SW 1271 (cell line): ENCODE measurements around the gene SDC3.

ENCODE experiments used
- DNase-seq, 2 experiments: peaks; one replicate each; lab custom pipeline; 2025; lab: John Stamatoyannopoulos, UW

SDC3 gene

DNA sequence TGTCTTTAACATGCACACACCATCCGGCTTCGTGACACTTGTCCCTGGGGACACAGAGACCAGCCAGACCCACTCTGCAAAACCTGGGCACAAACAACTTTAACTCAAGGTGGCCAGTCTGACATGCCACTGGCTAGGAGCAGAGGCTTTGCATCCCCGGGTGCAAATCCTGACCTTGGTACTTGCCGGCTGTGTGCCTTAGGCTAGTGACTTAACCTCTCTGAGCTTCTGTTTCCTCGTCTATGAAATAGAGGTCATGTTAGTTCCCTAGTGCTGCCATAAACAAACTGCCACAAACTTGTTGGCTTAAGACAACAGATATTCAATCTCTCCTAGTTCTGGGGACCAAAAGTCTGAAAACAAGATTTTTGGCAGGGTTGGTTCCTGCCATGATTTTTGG, 60.4 kb downstream of the SDC3 start:
- no peak for DNase-seq

DNA sequence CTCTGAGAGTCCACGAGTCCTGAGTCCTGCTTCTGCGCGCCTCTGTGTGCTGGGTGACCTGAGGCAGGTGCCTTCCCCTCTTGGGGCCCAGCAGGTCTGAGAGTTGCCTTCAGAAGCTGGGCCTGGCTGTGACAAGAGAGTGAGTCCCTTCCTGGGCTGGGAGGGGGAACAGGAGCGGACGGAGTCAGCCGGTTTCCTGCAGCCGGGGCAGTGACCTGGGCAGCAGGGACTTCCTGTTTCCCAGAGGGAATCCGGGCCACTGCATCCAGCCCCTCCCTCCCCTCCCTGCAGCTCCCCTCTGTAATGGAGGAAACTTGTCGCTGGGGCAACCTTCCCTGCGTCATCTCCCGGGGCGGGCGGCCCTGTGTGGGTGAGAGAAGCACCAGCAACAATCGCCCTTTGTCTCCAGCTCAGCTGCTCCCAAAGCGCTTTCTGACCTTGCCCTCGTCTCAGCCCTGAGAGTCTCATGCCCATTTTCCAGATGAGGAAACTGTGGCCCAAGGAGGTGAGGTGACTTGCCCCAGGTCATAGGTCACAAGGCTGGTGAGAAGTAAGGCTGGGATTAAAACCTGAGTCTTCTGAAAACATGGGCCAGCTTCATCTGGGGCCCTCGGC, 61.1 kb downstream of the SDC3 start:
- no peak for DNase-seq

DNA sequence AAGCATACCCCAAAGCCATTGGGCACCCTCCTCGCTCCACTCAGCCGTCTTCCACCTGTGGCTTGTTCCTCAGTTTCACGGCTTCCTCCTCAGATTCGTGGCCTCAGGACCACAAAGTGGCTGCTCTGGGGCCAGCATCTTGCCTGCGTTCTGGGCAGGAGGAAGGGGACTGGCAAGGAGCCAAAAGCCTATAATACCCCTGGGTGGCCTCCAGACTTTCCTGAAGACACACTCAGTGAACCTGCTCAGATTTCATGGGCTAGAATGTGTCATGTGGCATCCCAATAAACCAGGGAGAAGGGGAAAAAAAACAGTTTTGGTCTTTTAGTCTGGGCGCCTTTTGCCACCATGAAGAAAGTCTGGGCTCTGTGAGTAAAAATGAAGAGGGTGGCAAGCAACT, 62.0 kb downstream of the SDC3 start:
- no peak for DNase-seq

DNA sequence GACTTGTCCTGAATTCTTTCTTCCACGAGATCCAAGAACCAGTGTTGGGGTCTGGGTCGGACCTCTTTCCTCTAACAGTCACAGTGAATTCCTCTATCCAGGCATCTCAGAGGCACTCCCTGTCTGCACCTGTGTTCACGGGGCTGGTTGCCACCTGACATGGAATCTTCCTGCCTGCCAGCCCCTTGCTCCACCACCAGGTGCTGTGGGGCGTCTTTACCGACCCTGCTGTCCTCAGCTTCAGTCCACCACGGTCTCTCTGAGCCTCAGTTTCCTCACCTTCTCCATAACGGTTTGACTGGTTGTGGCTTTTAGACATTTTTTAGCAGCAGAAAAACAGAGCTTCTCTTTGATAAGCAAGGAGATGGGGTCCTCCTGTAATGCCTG, 62.7 kb downstream of the SDC3 start:
- no peak for DNase-seq

DNA sequence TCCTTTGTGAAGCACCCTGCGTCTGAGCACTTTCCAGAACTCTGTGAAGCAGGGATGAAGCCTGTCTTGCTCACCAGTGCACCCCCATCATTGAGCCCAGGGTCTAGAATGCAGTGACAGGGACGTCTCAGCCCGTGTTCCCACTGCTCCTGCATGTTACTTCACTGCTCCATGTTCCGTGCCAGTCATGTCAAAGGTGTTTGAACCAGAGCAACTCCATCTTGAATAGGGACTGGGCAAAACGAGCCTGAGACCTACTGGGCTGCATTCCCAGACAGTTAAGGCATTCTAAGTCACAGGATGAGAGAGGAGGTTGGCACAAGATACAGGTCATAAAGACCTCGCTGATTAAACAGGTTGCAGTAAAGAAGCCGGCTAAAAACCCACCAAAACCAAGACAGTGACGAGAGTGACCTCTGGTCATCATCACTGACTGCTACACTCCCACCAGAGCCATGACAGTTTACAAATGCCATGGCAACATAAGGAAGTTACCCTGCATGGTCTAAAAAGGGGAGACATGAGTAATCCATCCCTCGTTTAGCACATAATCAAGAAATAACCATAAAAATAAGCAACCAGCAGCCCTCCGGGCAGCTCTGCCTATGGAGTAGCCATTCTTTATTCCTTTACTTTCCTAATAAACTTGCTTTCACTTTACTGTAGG, 63.2 kb downstream of the SDC3 start:
- DNase-seq, result no peak

DNA sequence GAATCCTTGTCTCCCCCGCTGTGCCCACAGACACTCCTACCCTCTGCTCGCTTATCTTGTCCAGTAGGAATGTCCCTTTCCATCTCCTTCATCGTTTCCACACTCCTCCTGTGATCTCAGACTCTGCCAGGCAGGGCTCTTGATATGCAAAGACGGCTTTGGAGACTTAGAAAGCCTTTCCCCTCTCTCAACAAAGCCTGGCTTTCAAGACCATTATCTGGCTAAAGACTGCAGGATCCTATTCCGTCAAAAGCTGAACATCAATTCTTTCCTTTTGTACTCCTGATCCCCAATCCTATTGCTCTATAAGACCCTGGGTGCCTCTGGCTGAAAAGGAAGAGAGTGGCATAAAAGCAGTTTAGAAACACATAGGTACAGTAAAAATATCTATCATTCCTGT, 63.9 kb downstream of the SDC3 start:
- DNase-seq, result no peak

DNA sequence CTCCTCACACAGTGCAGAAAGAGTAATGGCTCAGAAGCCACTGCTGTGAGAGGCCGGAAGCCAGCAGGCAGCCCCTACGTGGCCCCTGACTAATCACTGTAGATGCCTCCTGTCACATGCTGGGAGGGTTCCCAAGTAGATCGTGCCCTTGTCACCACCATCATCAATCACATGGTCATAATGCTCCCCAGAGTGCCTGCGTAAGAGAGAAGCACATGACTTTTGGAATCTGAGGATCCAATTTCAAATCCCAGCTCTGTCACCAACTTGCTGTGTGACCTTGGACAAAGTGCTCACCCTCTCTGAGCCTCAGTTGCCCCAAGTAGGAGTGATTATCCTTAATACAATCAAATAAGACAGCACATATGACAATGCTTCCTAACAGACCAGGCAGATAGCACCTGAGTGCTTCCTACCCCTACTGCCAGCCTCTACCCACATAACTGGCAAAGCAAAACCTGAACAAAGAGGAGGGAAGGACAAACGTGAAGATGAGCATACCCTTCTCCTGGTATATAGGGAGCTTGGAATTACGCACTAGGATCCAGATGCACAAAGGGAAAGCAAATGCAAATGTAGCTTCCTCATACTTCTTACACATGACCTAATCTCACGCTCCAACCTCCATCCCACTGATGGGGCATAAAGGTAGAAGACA, 65.7 kb downstream of the SDC3 start:
- no peak for DNase-seq

DNA sequence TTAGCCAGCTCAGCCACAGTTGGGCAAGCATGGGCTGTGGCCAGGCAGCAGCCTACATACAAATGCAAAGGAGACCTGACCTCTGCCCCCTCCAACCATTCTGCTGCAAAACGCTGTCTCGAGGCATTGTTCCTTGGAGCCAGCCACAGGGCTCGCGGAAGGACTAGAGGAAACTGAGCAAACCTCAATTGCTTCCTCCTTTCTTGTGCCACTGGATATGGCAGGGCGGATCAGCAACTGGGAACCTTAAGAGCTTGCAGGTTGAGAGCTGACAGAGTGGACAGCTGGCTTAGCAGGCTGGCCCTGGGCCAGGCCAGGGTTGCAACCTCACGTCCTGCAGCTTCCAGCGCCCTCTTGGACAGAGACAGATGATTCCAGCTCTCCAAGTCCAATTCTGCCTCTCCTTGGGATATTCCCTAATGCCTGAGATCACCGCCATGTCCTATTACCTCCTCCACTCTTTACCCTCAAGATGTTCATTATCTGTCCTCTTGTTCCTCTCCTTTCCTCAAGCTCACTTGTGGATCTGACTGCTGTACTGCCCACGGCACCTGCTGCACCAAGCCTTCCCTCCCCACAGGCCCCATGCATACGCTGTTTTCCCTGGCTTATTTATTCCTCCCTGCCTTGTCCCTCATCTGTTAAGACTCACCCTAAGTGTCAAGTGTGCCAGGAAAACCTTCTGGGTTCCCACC, 67.5 kb downstream of the SDC3 start:
- no peak for DNase-seq

DNA sequence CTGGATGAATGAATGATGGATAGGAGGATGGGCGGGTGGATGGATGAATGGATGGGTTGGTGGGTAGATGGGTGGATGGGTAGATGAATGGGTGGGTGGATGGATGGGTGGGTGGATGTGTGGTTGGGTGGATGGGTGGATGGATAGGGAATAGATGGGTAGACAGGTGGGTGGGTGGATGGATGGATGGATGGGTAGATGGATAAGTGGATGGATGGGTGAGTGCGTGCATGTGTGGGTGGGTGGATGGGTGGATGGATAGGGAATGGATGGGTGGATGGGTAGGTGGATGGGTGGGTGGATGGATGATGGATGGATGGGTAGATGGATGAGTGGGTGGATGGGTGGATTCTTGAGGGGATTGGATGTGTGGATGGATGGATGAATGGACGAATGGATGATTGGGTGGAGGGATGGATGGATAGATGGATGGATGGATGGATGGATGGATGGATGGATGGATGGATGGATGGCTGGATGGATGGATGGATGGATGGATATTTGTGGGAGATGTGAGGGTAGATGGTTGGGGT, 68.7 kb downstream of the SDC3 start:
- no peak for DNase-seq

DNA sequence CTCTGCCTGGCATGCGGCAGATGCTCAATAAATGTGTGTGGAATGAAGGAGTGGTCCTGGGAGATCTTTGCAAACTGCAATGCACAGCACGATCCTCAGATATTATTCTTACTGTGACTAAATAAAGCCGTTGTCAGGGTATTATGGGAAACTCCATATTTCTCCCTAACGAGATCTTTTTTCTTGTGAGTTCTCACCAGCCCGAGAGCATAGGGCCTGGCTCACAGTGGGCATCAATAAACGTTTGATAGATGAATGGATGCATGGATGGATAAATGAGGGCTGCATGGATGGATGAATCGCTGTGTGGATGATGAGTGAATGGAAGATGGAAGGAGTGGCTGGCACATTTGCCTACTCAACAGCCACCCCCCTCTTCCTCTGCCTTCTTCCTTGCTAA, 69.6 kb downstream of the SDC3 start:
- DNase-seq, result no peak

DNA sequence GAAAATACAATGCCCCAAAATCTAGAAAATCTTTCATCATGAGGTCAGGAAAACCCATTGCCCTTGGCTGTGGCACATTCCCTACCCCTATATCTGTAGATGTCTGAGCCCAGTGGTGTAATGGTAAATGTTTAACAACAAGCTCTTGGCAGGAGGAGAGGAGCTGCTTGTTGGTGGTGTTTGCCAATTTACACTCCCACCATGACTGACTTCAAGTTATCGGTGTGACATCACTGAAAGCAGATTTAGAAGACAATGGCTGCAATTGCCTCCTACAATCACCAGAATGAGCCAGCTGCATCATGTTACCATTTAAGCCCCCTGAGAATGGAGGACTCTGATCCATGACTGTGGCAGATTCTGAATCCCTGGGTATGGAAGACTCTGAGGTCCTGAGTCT, 70.9 kb downstream of the SDC3 start:
- DNase-seq, result no peak

DNA sequence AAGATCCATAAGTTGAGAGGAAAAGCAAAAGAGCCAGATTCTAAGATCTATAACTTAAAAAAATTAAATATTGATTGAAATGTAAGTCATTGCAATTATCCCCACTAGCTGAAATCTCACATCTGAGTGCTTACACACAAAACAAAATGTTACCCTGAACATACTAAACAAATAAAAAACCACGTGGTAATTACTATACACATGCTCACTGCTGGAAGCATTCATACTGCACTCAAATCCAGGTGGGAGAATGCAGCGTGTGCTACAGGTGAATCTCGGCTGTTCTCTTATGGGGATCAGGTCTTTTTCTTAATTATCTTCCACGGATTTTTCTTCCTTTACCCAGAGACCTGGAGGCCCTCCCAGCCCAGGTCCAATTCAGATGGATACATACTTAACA, 74.3 kb downstream of the SDC3 start:
- DNase-seq, result no peak

DNA sequence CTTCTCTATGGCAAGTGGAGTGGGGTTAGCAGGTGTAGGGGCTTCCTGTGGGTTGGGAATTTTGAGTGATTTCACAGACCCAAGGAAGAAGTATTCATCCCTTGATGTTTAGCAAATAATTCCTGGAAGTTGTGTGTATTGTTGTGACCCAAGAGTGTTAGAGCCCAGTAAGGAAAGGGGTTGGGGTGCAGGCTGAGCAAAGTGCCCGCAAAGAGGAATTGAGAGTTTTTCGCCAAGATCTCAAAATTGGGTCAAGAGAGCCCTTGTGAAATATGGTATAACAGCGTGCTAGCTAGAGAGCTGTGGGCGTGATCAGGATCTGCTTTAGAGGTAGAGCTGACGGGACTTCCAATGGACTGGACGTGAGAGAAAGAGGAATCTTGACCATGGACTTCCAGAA, 78.0 kb downstream of the SDC3 start:
- no peak for DNase-seq

DNA sequence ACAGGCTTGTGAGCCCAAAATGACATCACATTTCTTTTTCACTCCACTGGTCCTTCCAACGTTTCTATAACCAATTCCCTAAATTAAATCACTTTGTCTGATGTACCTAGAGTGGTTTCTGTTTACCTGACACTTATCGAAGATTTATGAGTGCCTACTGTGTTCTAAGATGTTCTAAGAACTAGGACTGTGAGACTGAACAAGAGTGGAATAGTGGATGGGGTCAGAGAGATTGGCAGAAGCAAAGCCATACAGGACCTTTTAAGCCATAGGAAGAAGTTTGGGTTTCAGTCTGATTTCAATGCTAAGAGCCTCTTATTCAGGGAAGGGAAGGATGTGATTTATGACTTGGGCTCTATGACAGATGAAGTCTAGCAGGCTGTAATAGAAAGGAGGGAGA, 78.7 kb downstream of the SDC3 start:
- no peak for DNase-seq

DNA sequence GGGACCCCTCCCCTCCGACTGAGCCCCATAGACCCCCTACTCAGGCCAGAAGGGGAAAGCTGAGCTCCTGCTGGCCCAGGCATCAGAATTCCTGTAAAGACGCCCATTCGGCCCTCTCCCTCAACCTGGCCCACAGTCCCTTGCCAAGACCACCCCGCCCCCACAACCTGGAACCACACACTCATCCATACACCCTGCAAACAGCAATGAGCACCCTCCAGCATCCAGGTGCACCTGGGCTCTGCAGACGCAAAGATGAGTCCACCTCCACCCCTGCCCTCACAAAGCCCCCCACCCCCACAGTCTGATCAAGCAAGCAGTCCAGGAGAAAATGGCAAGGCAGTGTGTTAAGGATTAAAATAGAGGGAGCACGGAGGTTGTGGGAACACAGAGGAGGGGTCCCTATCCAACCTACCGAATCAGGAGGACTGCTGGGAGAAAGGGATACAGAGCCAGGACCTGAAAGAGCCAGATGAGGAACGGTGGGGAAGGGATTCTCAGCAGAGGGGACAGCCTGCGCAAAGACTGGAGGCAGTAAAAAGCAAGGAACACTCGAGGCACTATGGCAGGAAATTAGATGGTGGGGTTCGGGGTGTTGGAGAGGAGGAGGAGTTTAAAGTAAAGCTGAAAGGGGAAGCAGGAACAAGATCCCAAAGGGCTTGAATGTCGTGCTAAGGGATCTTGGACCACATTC, 83.7 kb downstream of the SDC3 start:
- DNase-seq, result no peak

DNA sequence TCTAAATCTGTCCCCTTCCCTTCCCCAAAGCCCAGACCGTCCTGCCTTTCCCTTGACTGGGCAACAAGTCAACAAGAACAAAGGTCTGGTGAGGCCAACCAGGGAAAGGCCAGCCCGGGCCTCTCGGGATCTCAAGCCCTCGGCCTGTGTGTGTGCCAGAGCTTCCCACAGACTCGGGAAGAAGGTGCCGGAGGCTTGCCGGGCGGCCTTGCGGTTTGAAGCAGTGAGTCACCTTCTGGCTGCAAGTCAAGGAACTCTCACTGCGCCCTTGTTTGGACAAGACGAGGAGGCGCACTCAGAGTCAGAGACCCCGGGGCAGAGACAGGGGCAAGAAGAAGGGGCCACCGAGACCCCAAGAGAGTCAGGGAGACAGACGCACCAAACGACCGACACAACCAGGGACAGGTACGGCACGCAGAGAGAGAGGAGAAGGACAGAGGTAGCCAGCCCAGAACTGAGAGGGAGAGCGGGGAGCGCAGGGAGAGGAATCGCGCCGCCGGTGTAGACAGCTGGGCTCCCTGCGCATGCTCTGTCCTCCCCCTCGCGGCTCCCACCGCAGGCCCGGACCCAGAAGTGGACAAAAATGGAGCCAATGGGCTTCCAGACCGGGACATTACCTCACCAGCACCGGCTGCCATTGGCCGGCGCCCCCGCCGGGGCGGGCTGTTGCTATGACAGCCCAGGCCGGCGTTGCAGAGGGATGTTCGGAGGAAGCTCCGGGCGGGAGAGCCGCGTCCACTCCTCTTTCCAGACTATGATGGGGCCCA, 84.4 kb downstream of the SDC3 start:
- DNase-seq, result peak; percentile 72 to 92

DNA sequence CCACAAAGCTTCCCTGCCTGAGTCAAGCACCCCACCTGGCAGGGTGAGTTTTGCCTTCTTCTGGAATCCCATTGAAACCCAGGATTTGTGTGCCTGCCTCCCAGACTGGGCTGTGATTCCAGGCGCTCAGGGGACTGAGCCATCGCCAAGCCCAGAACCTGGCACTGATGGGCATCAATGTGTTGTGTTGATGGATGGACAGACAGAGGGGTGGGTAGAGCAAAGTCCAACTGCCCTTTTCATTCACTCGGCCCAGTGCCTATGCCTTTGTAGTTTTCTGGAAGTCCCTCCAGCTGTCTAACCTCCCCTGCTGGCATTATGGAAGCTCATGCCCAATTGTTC, 85.0 kb downstream of the SDC3 start:
- no peak for DNase-seq

DNA sequence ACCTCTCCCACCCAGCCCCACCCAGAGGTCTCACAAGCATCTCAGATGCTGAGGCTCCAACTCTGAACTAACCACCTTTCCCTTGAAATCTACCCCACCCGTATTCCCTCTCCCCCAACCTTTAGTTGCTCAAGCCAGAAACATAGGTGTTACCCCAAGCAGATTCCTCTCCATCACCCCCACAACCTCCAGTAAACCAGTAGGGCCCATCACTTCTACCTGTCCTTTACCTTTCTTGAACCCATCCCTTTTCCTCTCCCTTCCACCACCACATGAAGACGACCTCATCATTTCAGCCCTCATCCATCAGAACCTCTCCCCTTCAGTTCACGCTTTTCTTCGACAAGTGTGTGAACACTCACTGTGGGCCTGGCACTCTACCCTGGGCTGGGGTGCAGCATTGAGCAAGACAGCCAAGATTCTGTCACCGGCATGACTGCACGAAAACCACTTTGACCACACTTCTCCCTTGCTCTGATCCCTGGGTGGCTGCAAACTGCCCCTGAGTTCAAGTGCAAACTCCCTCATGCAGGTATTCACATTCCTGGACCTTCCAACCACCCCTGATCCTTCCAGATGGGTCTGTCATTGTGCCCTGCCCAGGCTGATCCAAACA, 85.5 kb downstream of the SDC3 start:
- DNase-seq, result no peak

DNA sequence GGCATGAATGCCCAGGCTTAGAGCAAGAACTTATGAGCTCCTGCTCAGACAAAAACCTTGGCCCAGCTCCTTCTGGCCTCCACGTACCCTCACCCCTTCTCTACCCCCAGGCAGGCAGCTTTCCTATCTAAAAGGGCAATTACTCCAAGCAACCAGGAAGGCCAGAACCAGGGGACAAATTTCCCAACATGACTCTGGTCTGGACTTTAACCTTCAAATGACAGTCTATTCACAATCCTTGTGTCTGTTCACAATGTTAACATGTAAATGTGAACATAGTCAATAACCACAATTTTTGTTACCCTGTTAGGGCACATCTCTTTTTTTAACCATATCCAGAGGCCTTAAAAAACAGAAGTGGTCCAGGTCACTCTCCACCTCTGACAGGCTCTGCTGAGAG, 86.6 kb downstream of the SDC3 start:
- DNase-seq, result no peak

DNA sequence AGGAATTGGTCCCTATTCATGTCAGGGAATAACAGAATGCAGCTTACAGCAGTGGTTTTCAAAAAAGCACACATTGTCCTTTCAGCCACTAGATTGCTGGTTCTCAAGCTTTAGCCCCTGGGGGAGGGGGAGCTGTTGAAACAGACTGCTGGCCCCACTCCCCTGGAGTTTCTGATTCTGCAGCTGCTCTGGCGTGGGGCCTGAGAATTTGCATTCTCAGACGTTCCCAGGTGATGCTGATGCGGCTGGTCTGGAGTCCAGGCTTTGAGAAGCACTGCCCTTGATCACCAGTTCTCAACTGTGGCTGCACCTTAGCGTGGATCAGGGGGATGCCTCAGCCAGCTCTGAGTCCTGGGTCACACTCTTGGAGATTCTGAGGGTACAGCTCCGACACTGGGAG, 88.3 kb downstream of the SDC3 start:
- no peak for DNase-seq
